D721Med (cell line): ENCODE measurements around the gene COPS9.

ENCODE experiments used
- DNase-seq: peaks from one replicate; pipeline ENCODE4 v3.0.0; 2011; ENCODE audit warnings: low spot score; ENCODE audit not compliant: insufficient read length
- FAIRE-seq: peaks from 2 replicates; lab custom pipeline; 2011; peaks lifted over from hg19 to GRCh38; lab: Jason Lieb, UNC
- CTCF ChIP-seq: IDR thresholded peaks from 2 replicates; pipeline ENCODE4 v1.5.1; 2012; ENCODE audit warnings: mild to moderate bottlenecking, control low read depth; ENCODE audit not compliant: insufficient read depth; ENCODE audit errors: missing control alignments

Gene COPS9

GRCh38 chr2:240112914-240113690 is 23.0 kb downstream of the COPS9 start:
- TF ChIP-seq CTCF = no peak
- FAIRE-seq = no peak
- DNase-seq = no peak

- DNase-seq = no peak
- FAIRE-seq = no peak
- no peak for TF ChIP-seq CTCF
Observed at GRCh38 chr2:240111253-240111652, 24.9 kb downstream of the COPS9 start.

GRCh38 chr2:240109386-240109785 is 26.7 kb downstream of the COPS9 start:
- TF ChIP-seq CTCF = no peak
- DNase-seq (no peak), FAIRE-seq (no peak)

- DNase-seq = no peak
- FAIRE-seq = no peak
- TF ChIP-seq CTCF = no peak
Observed at GRCh38 chr2:240107477-240107796, 28.7 kb downstream of the COPS9 start.

- no peak for DNase-seq
- no peak for TF ChIP-seq CTCF
- FAIRE-seq = no peak
Observed at GRCh38 chr2:240106765-240107476, 29.2 kb downstream of the COPS9 start.

- DNase-seq (no peak), FAIRE-seq (no peak)
- no peak for TF ChIP-seq CTCF
Observed at GRCh38 chr2:240105982-240106381, 30.1 kb downstream of the COPS9 start.

- no peak for FAIRE-seq
- no peak for DNase-seq
- no peak for TF ChIP-seq CTCF
Observed at GRCh38 chr2:240103136-240103535, 33.0 kb downstream of the COPS9 start.
